Ovary (tissue), 10 donors: Measurements from ENCODE around the gene CRYBG2. TPM values are rescaled to one million over a fixed set of nuclear protein-coding genes. Genes with fewer than 3 reads are reported as not detected.

ENCODE experiments used
- DNase-seq, 5 donors: peaks; one replicate each; pipeline ENCODE4 v3.0.0-alpha.2; 2019 to 2020
- H3K27ac ChIP-seq, 2 donors: fragments of 200-600 bp; one replicate each; pipeline versions ENCODE4 v1.5.1 to v1.8.0; 2019 to 2022
- H3K27me3 ChIP-seq: fragments of 200-600 bp; one replicate; pipeline ENCODE4 v1.8.0; 2022
- H3K36me3 ChIP-seq: fragments of 200-600 bp; sonication (generic); one replicate; pipeline ENCODE4 v1.5.1; 2019
- H3K4me1 ChIP-seq: one replicate; pipeline ENCODE4 v1.8.1; 2013; ENCODE audit warnings: mild to moderate bottlenecking, moderate library complexity; ENCODE audit not compliant: insufficient read depth
- H3K4me3 ChIP-seq: fragments of 200-600 bp; sonication (generic); one replicate; pipeline ENCODE4 v1.5.1; 2017
- H3K9me3 ChIP-seq, 2 donors: fragments of 200-600 bp in 1 of 2; sonication (generic) in 1 of 2; one replicate each; pipeline versions ENCODE4 v1.5.1 to v1.8.1; 2013 to 2019; ENCODE audit warnings: mild to moderate bottlenecking in 1 of 2, moderate library complexity in 1 of 2
- EP300 ChIP-seq: sonication (generic); formaldehyde crosslinking; IDR thresholded peaks from one replicate; pipeline ENCODE4 v1.6.1; 2017; ENCODE audit warnings: antibody characterized with exemption
- POLR2A ChIP-seq: fragments of 450-650 bp; IDR thresholded peaks from one replicate; pipeline ENCODE4 v1.6.1; 2017; ENCODE audit warnings: antibody characterized with exemption, mild to moderate bottlenecking, moderate library complexity
- WGBS, 3 donors: extraction: QIAGEN DNeasy Blood & Tissue Kit in 1 of 3; methylation state at CpG; one replicate each; pipeline versions ENCODE4 v1.1.5 to v1.1.7; 2013 to 2017; 5-methylcytosine and 5-hydroxymethylcytosine counted together
- intact Hi-C, 4 donors: fragments of 100-400 bp; cut with DNase I; formaldehyde crosslinking; loops; one replicate each; pipeline versions ENCODE4 v1.11.0 to v1.15.1; 2022 to 2023
- long read RNA-seq, 3 donors: library from polyadenylated mRNA in 2 of 3; unstranded in 2 of 3; transcript quantifications; one replicate each; pipeline ENCODE4 v2.0.0 and lab custom pipeline, GENCODE V29; 2021 to 2026
- polyA plus RNA-seq, 2 donors: library from polyadenylated mRNA; stranded (reverse); fragments of 200-250 nt in 1 of 2; fragments of 350-450 nt in 1 of 2; fragmentation: Illumina TruSeq in 1 of 2; extraction: RNeasy Lipid Tissue Mini Kit (QIAGEN cat#74804) in 1 of 2; gene quantifications; one replicate each; pipeline ENCODE4 v1.2.3, GENCODE V29; 2013 to 2014
- total RNA-seq, 7 donors: library from RNA; depleted of rRNA in 2 of 7; stranded (reverse); fragments of >200 nt in 2 of 7; fragmentation: NEBNext Ultra II Directional in 3 of 7; extraction: Animal tissue kit (Norgen Biotek cat#: 25700) in 3 of 7; gene quantifications; one replicate each; pipeline versions ENCODE4 v1.1.0 to v1.2.4, GENCODE V29; 2016 to 2023
- TF ChIP-seq, protein P1 (sequence below), 3 donors: fragments of 450-650 bp in 2 of 3; fragments of 200-600 bp in 1 of 3; IDR thresholded peaks; one replicate each; pipeline versions ENCODE4 v1.5.1 to v1.8.0; 2016 to 2022; ENCODE audit warnings: antibody characterized with exemption in 3 of 3, mild to moderate bottlenecking in 1 of 3
- donor health status: DM: no; HTN: no; CAD: no; lungs with moderate emphysema.
- donor health status: DM: no; HTN: no; CAD: no.
- donor health status: Bipolar disorder and iron deficiency.
- donor health status: DM: yes; HTN: yes; CAD: no.
- donor health status: DM: no; HTN: no; CAD: no.
- donor health status: DM: yes; HTN: yes; CAD: no.

The CRYBG2 gene, protein sequence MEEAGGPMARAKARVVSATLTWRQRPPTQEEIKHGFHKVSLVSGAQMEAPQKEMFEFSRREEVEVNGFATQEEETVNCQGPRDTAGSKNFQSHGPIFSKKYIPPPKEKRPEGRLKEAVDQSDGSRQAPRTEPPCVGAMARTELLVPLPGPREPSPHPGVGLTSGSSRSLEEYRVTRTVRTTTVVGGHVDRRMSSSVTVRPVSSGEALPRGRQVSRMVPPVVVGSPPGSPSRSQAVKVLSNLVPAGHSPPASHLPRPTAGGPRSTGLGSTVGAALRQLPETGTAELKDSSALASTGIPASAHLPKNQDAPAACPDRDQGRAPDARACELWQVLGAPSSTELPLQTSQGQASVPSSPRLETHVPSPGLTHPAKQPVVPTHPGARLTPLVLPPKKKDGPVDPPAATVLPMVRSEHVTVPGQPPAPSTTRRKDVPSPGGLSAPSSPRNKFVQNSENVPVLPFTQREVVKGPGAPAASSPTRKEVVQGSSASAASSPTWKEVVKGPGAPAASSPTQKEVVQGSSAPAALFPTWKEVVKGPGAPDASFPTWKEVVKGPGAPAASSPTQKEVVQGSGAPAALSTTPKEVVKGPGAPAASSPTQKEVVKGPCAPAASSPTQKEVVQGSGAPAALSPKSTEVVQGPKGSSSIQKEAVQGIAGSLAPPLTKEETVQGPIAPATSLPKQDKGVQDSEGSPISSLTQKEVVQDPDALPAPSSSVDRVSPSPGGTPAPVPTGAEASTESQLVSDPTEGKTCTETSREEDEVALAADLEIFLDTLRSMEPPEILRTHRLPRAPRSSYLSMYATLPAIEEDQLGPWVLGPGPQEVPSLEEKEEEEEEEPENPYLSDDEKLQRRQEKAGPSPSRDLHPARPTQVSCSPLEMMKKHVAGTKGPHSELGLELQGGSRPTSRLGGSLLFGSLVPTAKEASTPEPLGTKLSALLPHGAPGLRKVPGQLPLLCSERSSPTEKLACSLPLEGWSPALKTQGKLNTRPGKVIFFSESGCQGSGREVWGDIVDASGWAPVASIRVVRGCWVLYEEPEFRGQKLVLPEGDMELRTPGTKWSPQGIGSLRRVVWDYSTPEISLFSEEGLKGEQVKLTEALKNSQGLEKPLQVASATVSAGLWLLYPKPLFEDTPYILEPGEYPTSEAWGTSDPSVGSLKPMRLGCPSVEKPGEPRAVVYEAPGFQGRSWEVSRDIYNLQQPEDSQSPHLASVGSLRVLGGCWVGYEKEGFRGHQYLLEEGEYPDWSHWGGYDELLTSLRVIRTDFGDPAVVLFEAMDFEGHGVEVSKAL (N-terminal part only)
- total RNA-seq: 1 to 10 TPM in 1 of 7 donors, under 1 TPM in 1, not detected in 5; 0.23 to 2.3 TPM
- polyA plus RNA-seq: under 1 TPM in 1 of 2 donors, not detected in 1; 0.11 TPM
- long read RNA-seq, donor 1: 0 reads
- long read RNA-seq, donor 2: 0 reads
- long read RNA-seq, donor 3: 0 reads

DNA sequence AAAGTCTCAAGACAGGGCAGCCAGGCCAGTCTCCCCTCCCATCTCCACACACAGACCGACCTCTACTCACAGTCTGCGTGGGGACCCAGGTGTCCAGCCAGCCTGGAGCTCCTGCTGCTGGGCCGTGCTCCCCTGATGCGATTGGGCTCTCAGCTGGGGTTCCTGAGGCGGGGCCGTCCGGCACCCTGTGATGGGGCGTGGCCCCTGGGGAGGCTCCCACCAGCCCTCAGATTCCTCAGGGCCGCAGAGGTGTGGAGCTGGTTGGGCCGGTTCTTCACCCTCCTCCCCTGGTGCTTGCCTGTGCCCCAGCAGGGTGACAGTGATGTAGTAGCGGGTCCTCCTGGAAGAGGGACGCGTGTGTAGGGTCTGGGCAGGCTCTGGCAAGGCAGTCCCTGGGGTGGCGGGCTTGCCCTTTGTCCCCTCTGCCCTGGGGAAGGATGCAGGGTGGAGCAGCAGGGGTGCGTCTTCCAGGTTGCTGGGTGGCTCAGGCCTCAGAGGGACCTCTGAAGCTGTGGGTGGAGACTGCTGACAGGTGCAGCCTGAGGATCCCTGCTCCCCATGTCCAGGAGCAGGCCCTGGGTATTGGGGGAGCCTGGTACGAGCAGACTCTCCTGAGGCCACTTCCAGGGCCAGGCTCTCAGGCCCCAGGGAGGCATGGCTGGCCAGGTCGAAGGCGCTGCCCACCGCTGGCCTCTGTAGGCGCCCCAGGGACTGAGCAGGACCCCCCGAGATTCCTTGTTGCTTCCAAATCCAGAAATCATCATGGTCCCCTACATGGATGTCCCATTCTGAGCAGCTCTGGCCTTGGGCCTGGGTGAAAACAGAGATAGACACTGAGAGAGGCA lies at the start of gene CRYBG2:
CRYBG2 (minus strand) TSS at position 155 of the 845 bp plus-strand sequence. CDS start 7,473 bp downstream, outside the sequence.
- Histone ChIP-seq H3K27me3 (no peaks in the 10 kb centered on the region), H3K36me3 (no peaks in the 10 kb centered on the region), H3K27ac (no peak within 1 kb of the TSS), H3K4me3 (no peak within 1 kb of the TSS), H3K4me1 (no peaks in the 10 kb centered on the region), H3K9me3 (no peaks in the 10 kb centered on the region)
- no peak for TF ChIP-seq POLR2A
- TF ChIP-seq, protein P1, sequence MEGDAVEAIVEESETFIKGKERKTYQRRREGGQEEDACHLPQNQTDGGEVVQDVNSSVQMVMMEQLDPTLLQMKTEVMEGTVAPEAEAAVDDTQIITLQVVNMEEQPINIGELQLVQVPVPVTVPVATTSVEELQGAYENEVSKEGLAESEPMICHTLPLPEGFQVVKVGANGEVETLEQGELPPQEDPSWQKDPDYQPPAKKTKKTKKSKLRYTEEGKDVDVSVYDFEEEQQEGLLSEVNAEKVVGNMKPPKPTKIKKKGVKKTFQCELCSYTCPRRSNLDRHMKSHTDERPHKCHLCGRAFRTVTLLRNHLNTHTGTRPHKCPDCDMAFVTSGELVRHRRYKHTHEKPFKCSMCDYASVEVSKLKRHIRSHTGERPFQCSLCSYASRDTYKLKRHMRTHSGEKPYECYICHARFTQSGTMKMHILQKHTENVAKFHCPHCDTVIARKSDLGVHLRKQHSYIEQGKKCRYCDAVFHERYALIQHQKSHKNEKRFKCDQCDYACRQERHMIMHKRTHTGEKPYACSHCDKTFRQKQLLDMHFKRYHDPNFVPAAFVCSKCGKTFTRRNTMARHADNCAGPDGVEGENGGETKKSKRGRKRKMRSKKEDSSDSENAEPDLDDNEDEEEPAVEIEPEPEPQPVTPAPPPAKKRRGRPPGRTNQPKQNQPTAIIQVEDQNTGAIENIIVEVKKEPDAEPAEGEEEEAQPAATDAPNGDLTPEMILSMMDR (IDR thresholded peaks at IDR 0.05): no peak
- no peak for TF ChIP-seq EP300
- no peak for DNase-seq
- 73 to 77% (median 76%) methylated on average over 20 to 21 of the region's 21 CpGs for WGBS, 3 donors
- intact Hi-C loops: no loop called here

DNA sequence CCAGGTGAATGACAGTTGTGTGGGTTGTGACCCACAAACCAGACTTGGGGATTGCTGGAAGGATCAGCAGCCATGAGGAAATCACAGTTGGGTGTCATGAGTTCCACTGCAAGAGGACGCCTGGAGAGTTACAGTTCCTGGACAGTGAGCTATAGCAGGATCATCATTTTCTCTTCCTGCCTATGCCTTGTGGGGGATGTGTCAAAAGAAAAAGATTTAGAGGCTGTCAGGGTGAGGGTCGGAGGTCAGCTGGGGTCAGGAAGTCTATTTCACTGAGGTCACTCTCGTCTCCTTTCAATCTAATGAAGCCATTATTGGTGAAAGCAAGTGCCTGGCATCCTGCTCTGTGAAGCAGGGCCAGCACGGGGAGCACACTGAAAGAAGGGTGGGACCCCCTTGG lies 49.7 kb upstream of the CRYBG2 start:
- TF ChIP-seq POLR2A (no peak), EP300 (no peak)
- TF ChIP-seq, protein P1 (IDR thresholded peaks at IDR 0.05): no peak
- no peak for DNase-seq
- intact Hi-C loops: no loop called here
- Histone ChIP-seq H3K9me3 (no peaks in the 10 kb centered on the region), H3K4me3 (no peak overlapping the region), H3K27me3 (no peaks in the 10 kb centered on the region), H3K36me3 (no peaks in the 10 kb centered on the region), H3K4me1 (no peaks in the 10 kb centered on the region), H3K27ac (no peak overlapping the region)
- 5 to 15% (median 10%) methylated on average over 4 of the region's 4 CpGs for WGBS, 3 donors

DNA sequence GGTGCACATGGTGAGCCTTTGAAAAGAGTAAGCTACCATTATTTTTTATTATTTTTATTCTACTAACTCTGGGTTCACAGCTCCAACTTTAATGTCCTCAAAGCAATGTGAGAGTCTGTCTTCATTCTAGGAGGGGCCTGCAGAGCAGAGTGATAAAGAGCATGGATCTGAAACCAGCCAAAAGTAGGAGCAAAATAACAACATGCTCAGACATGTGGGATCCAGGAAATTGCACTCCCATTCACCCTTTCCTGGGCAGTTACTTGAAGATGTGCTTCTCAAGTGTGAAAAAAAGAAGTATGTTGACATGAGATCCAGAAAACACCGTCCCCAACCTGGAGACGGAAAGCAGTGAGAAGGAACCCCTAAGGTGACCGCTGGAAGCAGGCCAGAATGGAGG lies 48.0 kb upstream of the CRYBG2 start:
- DNase-seq: no peak
- H3K27me3 ChIP-seq: no peaks in the 10 kb centered on the region

More for the DNA sequence above, 48.0 kb upstream of the CRYBG2 start:
- no peaks in the 10 kb centered on the region for H3K4me1 ChIP-seq
- intact Hi-C loops: no loop called here
- TF ChIP-seq, protein P1 (IDR thresholded peaks at IDR 0.05): no peak
- TF ChIP-seq EP300 (no peak), POLR2A (no peak)
- no peak overlapping the region for H3K27ac ChIP-seq
- H3K4me3 ChIP-seq: no peak overlapping the region
- H3K9me3 ChIP-seq: no peaks in the 10 kb centered on the region
- no peaks in the 10 kb centered on the region for H3K36me3 ChIP-seq
- 62 to 75% (median 68%) methylated on average over 3 of the region's 3 CpGs for WGBS, 3 donors
